SK-N-SH treated with all-trans-retinoic acid at 6 μM for 48 hours (cell line): ENCODE results near the gene TIAM1.

Source experiments
- ESRRG ChIP-seq: fragments of 250-450 bp; sonication (Bioruptor Pico); IDR thresholded peaks from 2 replicates; pipeline ENCODE4 v1.6.1; 2021; ENCODE audit warnings: mild to moderate bottlenecking
- TF ChIP-seq, protein P1 (sequence below): fragments of 250-450 bp; sonication (Bioruptor Pico); IDR thresholded peaks from 2 replicates; pipeline ENCODE4 v1.8.0; 2021; ENCODE audit warnings: low read depth, mild to moderate bottlenecking, moderate library complexity, borderline replicate concordance

DNA sequence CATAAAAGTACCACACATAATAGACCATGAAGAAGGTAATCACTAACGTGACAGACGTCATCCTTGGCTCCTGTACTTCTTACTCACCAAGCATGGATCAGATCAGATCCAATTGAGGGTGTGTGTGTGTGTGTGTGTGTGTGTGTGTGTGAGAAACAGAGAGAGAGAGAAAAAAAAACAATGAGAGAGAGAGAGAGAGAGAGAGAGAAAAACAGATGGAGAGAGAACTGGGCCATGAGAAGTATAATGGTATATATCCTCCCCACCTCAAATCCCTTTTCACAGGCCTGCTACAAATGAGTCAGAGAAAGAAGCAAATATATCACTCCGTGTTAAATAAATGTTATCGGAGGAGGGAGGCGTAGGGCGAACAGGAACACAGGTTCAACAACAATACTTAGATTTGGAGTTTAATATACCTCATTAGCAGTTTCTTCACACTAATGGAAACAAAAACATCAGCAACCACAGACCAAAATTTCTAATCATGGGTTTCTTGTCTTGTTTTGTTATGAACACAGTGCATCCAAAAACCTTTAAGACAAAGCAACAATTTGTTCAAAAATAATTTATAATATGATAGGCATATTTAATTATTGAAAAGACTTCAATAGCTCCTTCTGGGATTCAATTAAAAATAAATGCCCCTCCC, 45.3 kb downstream of the TIAM1 start:
- no peak for TF ChIP-seq ESRRG (CRISPR knock-in tag)
- TF ChIP-seq, protein P1, sequence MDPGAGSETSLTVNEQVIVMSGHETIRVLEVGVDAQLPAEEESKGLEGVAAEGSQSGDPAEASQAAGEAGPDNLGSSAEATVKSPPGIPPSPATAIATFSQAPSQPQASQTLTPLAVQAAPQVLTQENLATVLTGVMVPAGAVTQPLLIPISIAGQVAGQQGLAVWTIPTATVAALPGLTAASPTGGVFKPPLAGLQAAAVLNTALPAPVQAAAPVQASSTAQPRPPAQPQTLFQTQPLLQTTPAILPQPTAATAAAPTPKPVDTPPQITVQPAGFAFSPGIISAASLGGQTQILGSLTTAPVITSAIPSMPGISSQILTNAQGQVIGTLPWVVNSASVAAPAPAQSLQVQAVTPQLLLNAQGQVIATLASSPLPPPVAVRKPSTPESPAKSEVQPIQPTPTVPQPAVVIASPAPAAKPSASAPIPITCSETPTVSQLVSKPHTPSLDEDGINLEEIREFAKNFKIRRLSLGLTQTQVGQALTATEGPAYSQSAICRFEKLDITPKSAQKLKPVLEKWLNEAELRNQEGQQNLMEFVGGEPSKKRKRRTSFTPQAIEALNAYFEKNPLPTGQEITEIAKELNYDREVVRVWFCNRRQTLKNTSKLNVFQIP = no peak
